ENCODE results near the gene TMUB2. TPM values are rescaled to one million over a fixed set of nuclear protein-coding genes. Genes with fewer than 3 reads are reported as not detected.

Gene TMUB2
- total RNA-seq, 1 donor from 2014 or later, result 40.2 TPM

- no peak for DNase-seq
Observed at GRCh38 chr17:44176671-44177501, 9.9 kb upstream of the TMUB2 start.

- DNase-seq, result no peak
Observed at GRCh38 chr17:44177640-44178039, 9.1 kb upstream of the TMUB2 start.

DNA sequence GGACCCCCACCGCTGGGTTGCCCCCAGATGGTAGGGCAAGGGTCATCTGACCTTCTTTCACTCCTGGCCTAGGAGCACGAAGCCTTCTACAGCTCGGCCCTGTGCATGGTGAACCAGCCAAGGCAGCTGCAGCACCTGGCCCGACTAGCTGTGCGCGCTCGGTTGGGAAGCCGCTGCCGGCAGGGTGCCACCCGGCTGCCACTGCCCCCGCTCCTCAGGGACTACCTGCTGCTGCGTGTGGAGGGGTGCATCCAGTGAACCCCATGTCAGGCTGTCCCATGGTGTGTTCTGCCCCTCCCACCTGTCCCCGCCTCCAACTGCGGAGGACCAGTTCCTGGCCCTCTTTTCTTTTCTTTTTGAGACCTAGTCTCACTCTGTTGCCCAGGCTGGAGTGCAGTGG lies 8.6 kb upstream of the TMUB2 start:
- no peak for DNase-seq

DNA sequence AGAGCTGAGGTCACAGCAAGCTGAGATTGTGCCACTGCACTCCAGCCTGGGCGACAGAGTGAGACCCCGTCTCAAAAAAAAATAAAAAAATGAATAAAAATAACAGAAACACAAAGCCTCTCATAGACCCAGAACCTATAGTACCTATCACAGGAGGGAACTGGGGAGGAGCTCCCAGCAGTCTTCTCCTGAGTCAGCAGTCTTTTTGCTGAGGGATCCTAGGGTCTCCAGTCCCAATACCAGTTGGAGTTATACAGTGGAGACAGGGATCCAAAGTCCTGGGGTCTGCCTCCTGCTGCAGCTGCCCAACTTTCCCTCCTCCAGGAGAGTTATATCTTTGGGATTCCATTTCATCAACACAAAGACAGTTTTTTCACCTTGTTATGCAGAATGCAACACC lies 3.7 kb upstream of the TMUB2 start:
- DNase-seq, result no peak

DNA sequence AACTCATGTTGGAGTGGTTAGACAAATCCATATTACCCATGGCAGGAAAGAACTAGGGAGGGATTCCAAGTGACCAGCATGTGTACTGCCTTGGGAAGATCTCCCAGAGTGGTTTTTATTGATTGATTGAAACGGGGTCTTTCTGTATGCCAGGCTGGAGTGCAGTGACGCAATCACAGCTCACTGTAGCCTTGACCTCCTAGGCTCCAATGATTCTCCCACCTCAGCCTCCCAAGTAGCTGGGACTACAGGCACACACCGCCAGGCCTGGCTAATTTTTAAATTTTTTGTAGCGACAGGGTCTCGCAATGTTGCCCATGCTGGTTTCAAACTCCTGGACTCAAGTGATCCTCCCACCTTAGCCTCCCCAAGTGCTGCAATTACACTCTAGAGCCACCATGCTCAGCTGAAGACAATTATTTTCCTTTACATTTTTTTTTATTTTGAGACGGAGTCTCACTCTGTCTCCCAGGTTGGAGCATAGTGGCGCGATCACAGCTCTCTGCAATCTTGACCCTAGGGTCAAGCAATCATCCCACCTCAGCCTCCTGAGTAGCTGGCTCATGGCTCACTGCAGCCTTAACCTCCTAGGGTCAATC lies 2.5 kb upstream of the TMUB2 start:
- no peak for DNase-seq

DNA sequence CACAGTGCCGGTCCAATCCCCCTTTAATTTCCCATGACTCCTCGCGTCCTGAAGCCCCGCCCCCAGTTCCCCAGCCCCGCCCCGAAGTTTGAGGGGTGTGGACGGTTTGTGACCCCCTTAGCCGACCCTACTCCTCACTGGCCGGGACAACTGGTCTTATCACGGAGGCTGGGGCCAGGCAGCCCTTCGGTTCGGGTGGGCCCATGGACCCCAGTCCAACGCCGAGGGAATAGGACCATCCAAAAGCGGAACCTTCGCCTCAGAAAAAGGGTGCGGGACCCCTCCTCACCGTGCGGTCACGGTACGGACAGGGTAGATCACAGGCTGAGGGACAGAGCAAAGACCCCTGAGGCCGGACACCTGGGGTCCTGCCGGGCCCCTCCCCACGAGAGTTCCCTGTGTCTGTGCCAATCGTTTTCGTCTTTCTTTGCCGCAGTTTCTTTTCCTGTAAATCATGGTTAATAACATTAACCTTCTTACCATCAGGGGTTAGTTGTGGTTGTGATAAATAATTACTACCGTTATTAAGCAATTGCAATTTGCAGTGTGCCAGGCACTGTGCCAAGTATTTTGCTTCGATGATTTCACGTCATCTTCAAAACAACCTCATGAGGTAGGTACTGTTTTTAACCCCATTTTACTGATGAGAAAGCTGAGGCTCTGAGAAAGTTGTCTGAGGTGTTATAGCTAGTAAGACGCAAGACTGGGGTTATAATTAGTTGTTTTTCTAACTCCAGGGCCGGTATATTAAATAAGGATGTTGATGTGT lies 543 bp downstream of the TMUB2 start:
- DNase-seq, result peak; percentile 48

DNA sequence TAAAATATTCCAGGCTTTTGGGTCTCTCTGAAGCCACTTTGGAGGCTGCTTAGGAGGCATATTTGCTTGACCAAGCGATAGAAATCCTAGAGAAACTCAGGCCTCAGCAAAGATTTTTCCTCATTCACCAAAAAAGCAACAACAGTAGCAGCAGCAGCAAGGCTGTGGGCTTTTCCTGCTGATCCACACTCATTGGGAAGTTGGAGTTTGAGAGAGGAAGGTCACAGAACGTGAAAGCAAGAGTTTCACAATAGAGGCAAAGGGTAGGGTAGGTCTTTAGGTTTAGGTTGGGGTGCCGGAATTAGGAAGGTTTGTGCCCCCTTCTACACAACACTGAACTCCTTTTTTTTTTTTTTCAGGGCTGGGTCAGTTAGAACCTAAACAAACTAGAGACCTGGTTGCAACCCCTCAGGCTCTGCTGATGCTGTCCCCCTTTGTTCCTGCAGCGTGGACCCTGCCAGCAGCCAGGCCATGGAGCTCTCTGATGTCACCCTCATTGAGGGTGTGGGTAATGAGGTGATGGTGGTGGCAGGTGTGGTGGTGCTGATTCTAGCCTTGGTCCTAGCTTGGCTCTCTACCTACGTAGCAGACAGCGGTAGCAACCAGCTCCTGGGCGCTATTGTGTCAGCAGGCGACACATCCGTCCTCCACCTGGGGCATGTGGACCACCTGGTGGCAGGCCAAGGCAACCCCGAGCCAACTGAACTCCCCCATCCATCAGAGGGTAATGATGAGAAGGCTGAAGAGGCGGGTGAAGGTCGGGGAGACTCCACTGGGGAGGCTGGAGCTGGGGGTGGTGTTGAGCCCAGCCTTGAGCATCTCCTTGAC lies 2.0 kb downstream of the TMUB2 start:
- no peak for DNase-seq

DNA sequence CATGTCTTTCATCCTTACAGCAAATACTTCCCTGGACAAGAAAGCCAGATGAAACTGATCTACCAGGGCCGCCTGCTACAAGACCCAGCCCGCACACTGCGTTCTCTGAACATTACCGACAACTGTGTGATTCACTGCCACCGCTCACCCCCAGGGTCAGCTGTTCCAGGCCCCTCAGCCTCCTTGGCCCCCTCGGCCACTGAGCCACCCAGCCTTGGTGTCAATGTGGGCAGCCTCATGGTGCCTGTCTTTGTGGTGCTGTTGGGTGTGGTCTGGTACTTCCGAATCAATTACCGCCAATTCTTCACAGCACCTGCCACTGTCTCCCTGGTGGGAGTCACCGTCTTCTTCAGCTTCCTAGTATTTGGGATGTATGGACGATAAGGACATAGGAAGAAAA lies 3.7 kb downstream of the TMUB2 start:
- DNase-seq, result no peak

DNA sequence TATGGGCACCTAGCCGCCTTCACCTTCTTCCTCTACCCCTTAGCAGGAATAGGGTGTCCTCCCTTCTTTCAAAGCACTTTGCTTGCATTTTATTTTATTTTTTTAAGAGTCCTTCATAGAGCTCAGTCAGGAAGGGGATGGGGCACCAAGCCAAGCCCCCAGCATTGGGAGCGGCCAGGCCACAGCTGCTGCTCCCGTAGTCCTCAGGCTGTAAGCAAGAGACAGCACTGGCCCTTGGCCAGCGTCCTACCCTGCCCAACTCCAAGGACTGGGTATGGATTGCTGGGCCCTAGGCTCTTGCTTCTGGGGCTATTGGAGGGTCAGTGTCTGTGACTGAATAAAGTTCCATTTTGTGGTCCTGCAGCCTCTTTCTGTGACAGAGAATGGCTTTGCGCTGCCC lies 4.6 kb downstream of the TMUB2 start:
- DNase-seq, result no peak

- no peak for DNase-seq
Observed at GRCh38 chr17:44191941-44192496, 5.2 kb downstream of the TMUB2 start.

DNA sequence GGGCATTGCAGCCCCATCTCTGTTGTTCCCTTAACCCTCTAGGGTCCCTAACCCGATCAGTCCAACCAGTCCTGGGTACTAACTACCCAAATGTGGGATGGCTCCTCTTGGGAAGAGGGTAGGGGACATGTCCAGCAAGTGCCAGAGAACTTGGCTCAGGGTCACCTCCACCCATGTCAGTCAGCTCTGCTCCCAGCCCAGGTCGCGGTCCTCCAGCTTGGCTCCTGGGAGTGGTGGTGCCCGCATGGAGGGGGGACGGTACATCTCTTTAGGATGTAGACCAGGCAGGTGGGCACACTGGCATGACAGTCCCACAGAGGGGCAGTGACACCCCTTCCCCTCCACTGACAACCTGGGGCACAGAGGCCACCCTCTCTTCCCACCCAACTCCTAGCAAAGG lies 6.0 kb downstream of the TMUB2 start:
- no peak for DNase-seq

DNA sequence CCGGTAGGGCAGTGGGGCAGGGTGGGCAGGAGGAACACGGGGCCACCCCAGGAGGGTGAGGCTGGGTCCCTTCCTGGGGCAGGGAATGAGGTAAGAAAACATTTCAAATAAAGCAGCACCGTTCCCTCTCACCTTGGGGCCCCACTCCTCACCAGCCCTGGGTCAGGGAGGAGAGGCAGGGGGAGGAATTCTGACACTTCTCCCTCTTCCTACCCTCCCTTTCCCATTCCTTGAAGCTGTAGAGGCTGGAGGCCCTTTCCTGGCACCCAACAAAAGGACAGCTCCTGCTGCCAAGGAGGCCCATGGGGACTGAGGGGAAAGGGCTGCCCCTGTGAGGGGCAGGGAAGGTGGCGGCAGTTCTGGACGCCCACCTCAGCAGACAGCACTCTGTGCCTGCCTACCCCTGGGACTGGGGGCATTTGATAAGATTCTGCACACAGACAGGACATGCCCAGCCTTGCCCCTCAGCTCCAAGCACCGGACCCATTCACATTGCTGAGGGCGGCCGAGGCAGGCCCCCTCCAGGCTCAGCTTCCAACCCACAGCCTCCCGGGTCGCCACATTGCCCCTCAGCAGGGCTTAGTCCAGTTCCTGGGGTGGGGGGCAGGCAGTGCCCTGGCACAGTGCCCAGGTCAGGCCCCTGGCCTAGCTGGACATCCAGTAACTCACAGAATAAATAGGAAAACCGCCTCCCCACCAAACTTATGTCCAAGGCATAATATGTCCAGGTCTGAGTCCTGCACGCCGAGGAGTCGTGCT lies 6.7 kb downstream of the TMUB2 start:
- DNase-seq, result no peak

- no peak for DNase-seq
Observed at GRCh38 chr17:44197107-44197506, 10.3 kb downstream of the TMUB2 start.

GRCh38 chr17:44197980-44198720 lies 11.4 kb downstream of the TMUB2 start:
- DNase-seq, result peak; percentile 56

GRCh38 chr17:44198721-44199552 lies 12.2 kb downstream of the TMUB2 start:
- DNase-seq, result peak; percentile 70

- DNase-seq, result peak; percentile 98
Observed at GRCh38 chr17:44199553-44200477, 13.0 kb downstream of the TMUB2 start, which contains the start of gene ATXN7L3. TSS of gene ATXN7L3 (minus strand) at chr17:44199884. CDS start at chr17:44198070, 1,814 bp downstream.

DNA sequence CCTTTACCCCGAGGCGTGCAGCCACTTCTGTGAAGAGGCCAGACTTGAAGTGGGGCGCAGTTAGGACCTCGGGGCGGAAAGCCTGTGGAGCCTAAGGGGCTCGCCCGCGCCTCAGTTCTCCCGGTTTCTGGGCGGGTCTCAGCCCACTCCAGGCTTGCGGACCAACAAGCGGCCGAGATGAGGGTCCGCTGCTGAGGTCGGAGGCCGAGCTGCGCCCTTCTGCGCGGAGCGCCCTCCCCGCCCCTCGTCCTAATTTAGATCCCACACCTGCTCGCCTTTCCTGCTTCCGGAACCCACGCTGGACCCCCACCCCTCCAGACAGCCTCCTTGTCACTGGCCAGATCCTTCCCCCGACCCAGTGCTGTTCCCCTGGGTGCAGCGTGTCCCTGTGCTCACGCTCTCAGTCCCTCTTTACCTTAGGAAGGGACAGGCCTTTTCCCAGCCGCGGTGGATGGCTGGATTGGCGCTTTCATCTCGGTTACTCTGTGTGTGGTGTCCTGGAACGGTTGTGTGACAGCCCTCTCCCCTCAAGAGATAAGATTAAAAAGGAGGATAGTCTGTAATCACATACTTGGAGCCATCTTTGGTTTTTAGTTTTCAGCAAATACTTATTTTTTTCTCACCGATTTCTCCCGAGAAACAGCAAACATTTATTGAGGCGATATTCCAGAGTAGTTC lies 13.8 kb downstream of the TMUB2 start:
- peak; percentile 17 for DNase-seq

DNA sequence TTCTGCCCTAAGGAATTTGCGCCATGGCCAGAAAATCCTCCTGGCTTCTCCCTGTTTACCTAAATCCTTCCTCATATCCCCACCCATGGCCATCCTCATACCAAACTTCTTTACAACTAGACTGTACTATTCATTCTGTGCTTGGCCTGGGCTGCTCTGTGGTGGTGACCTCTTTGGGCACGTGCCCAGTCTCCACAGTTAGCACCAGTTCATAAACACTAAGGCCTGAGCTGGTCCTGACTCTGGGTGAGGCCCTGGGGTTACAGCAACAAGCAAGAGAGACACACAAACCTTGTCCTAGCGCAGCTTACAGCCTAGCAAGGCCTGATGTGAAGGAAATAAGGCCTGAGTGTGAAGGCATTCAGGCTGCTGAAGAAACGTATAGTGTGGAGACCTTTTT lies 16.0 kb downstream of the TMUB2 start:
- DNase-seq, result no peak
